H9 (cell line): ENCODE measurements around the gene CYP1A1. TPM values are rescaled to one million over a fixed set of nuclear protein-coding genes. Genes with fewer than 3 reads are reported as not detected.

Experiments used
- DNase-seq: peaks from one replicate; pipeline ENCODE4 v3.0.0-alpha.2; 2017
- H2AFZ ChIP-seq: one replicate; pipeline ENCODE4 v1.6.1; 2013; ENCODE audit warnings: mild to moderate bottlenecking, low read length, control low read depth, moderate library complexity
- H2AK5ac ChIP-seq: 2 replicates; pipeline ENCODE4 v1.6.1; 2013; ENCODE audit warnings: low read length, control low read depth, mixed read lengths; ENCODE audit not compliant: insufficient read length
- H2BK120ac ChIP-seq: one replicate; pipeline ENCODE4 v1.6.1; 2013; ENCODE audit warnings: low read depth, mild to moderate bottlenecking, low read length, control low read depth, inconsistent platforms; ENCODE audit not compliant: poor library complexity, severe bottlenecking
- H2BK12ac ChIP-seq: 2 replicates; pipeline ENCODE4 v1.6.1; 2013; ENCODE audit warnings: low read length, control low read depth, mixed read lengths, low read depth; ENCODE audit not compliant: insufficient read length
- H2BK15ac ChIP-seq: 2 replicates; pipeline ENCODE4 v1.6.1; 2013; ENCODE audit warnings: low read depth, low read length, control low read depth
- H2BK20ac ChIP-seq: one replicate; pipeline ENCODE4 v1.6.1; 2013; ENCODE audit warnings: low read depth, mild to moderate bottlenecking, low read length, control low read depth, inconsistent platforms; ENCODE audit not compliant: poor library complexity, severe bottlenecking
- H2BK5ac ChIP-seq: 2 replicates; pipeline ENCODE4 v1.6.1; 2013; ENCODE audit warnings: low read length, control low read depth, mixed read lengths; ENCODE audit not compliant: insufficient read length
- H3K14ac ChIP-seq: 2 replicates; pipeline ENCODE4 v1.6.1; 2013; ENCODE audit warnings: low read length, control low read depth; ENCODE audit not compliant: insufficient read depth
- H3K18ac ChIP-seq: 2 replicates; pipeline ENCODE4 v1.6.1; 2013; ENCODE audit warnings: low read depth, mild to moderate bottlenecking, mixed read lengths, low read length, control low read depth; ENCODE audit not compliant: insufficient read length
- H3K23ac ChIP-seq: 2 replicates; pipeline ENCODE4 v1.6.1; 2013; ENCODE audit warnings: low read length, control low read depth, mixed read lengths, low read depth; ENCODE audit not compliant: insufficient read length
- H3K23me2 ChIP-seq: 2 replicates; pipeline ENCODE4 v1.6.1; 2013; ENCODE audit warnings: low read depth, mild to moderate bottlenecking, mixed read lengths, low read length, control low read depth; ENCODE audit not compliant: insufficient read length, poor library complexity, severe bottlenecking
- H3K27ac ChIP-seq: 2 replicates; pipeline ENCODE4 v1.5.1; 2013; ENCODE audit warnings: low read length, control low read depth, mixed read lengths, low read depth; ENCODE audit not compliant: insufficient read length
- H3K27me3 ChIP-seq: 2 replicates; pipeline ENCODE4 v1.6.1; 2013; ENCODE audit warnings: low read length, control low read depth, inconsistent platforms; ENCODE audit not compliant: insufficient read depth
- H3K4ac ChIP-seq: 2 replicates; pipeline ENCODE4 v1.6.1; 2013; ENCODE audit warnings: low read depth, mild to moderate bottlenecking, control low read depth, inconsistent platforms, low read length, moderate library complexity
- H3K4me1 ChIP-seq: 2 replicates; pipeline ENCODE4 v1.6.1; 2013; ENCODE audit warnings: low read length, control low read depth, inconsistent platforms; ENCODE audit not compliant: insufficient read depth
- H3K4me2 ChIP-seq: 2 replicates; pipeline ENCODE4 v1.6.1; 2013; ENCODE audit warnings: low read length, control low read depth, mixed read lengths; ENCODE audit not compliant: insufficient read length, insufficient read depth
- H3K56ac ChIP-seq: 2 replicates; pipeline ENCODE4 v1.6.1; 2013; ENCODE audit warnings: low read depth, mild to moderate bottlenecking, mixed read lengths, low read length, control low read depth; ENCODE audit not compliant: insufficient read length
- H3K79me1 ChIP-seq: 2 replicates; pipeline ENCODE4 v1.6.1; 2013; ENCODE audit warnings: low read depth, mild to moderate bottlenecking, moderate library complexity, low read length, control low read depth, inconsistent platforms; ENCODE audit not compliant: insufficient read depth, poor library complexity, severe bottlenecking
- H3K79me2 ChIP-seq: 2 replicates; pipeline ENCODE4 v1.6.1; 2013; ENCODE audit warnings: low read length, control low read depth, inconsistent platforms; ENCODE audit not compliant: insufficient read depth
- H3K9ac ChIP-seq: 2 replicates; pipeline ENCODE4 v1.6.1; 2013; ENCODE audit warnings: low read length, control low read depth, mixed read lengths; ENCODE audit not compliant: insufficient read length; ENCODE audit errors: extremely low read depth
- H3K9me3 ChIP-seq: one replicate; pipeline ENCODE4 v1.6.1; 2013; ENCODE audit warnings: low read depth, low read length, inconsistent platforms; ENCODE audit not compliant: control insufficient read depth
- H3T11ph ChIP-seq: one replicate; pipeline ENCODE4 v1.6.1; 2013; ENCODE audit warnings: mild to moderate bottlenecking, low read length, control low read depth, inconsistent platforms
- H4K20me1 ChIP-seq: one replicate; pipeline ENCODE4 v1.6.1; 2013; ENCODE audit not compliant: control insufficient read depth, insufficient read length, insufficient read depth
- H4K5ac ChIP-seq: 2 replicates; pipeline ENCODE4 v1.6.1; 2013; ENCODE audit warnings: low read depth, mild to moderate bottlenecking, mixed read lengths, low read length, control low read depth; ENCODE audit not compliant: insufficient read length
- H4K8ac ChIP-seq: replicated peaks from 2 replicates; pipeline ENCODE4 v1.6.1; 2013; ENCODE audit warnings: low read length, control low read depth, mixed read lengths, low read depth; ENCODE audit not compliant: insufficient read length
- H4K91ac ChIP-seq: 2 replicates; pipeline ENCODE4 v1.6.1; 2013; ENCODE audit warnings: low read depth, mild to moderate bottlenecking, moderate library complexity, mixed read lengths, low read length, control low read depth; ENCODE audit not compliant: insufficient read length
- H3K27ac Mint-ChIP-seq, 3 experiments: 2 replicates in 2 of 3; 3 replicates in 1 of 3; pipeline ENCODE4 v1.8.0; 2020 to 2021; ENCODE audit warnings: mixed read lengths in 3 of 3, mild to moderate bottlenecking in 1 of 3, moderate library complexity in 1 of 3
- H3K27me3 Mint-ChIP-seq: 2 replicates; pipeline ENCODE4 v1.8.0; 2021; ENCODE audit warnings: low read depth, mild to moderate bottlenecking, moderate library complexity, mixed read lengths
- H3K36me3 Mint-ChIP-seq, 3 experiments: 2 replicates in 2 of 3; 3 replicates in 1 of 3; pipeline ENCODE4 v1.8.0; 2020 to 2021; ENCODE audit warnings: low read depth in 3 of 3, mixed read lengths in 3 of 3; ENCODE audit not compliant: insufficient read depth in 1 of 3
- H3K4me1 Mint-ChIP-seq, 2 experiments: 2 replicates each; pipeline ENCODE4 v1.8.0; 2020; ENCODE audit warnings: mixed read lengths in 2 of 2
- H3K4me3 Mint-ChIP-seq, 2 experiments: 2 replicates in 1 of 2; 3 replicates in 1 of 2; pipeline ENCODE4 v1.8.0; 2020 to 2021; ENCODE audit warnings: mild to moderate bottlenecking in 2 of 2, mixed read lengths in 2 of 2, moderate library complexity in 1 of 2
- H3K9me3 Mint-ChIP-seq, 2 experiments: 2 replicates in 1 of 2; 3 replicates in 1 of 2; pipeline ENCODE4 v1.8.0; 2020; ENCODE audit warnings: mild to moderate bottlenecking in 2 of 2, mixed read lengths in 2 of 2, moderate library complexity in 1 of 2
- CTCF ChIP-seq: fragments of 200-600 bp; sonication (generic); conservative IDR thresholded peaks from 3 replicates; pipeline ENCODE4 v1.8.0; 2021; ENCODE audit warnings: antibody characterized with exemption, mild to moderate bottlenecking
- WGBS: extraction: QIAGEN DNeasy Blood & Tissue Kit; methylation state at CpG from one replicate; pipeline ENCODE4 v1.1.7; 2013; ENCODE audit warnings: missing lambda C conversion rate, low lambda C conversion rate, mixed read lengths; ENCODE audit not compliant: insufficient read length; ENCODE audit errors: extremely low coverage; 5-methylcytosine and 5-hydroxymethylcytosine counted together
- total RNA-seq: library from RNA; stranded (reverse); gene quantifications from 2 replicates; pipeline ENCODE4 v1.2.1, GENCODE V29; 2021

The CYP1A1 gene
- total RNA-seq, 1 experiment from 2014 or later, result 0.33 TPM

GRCh38 chr15:74680456-74680855 lies 44.9 kb downstream of the CYP1A1 start:
- no peak overlapping the region for H2AK5ac ChIP-seq
- H2BK20ac ChIP-seq, result no peak overlapping the region
- no peaks in the 10 kb centered on the region for H3K27me3 Mint-ChIP-seq
- no peak overlapping the region for H3K56ac ChIP-seq
- H2BK12ac ChIP-seq, result no peak overlapping the region
- H3K79me1 ChIP-seq, result peaks cover 13% of the 10 kb centered on the region
- no peaks in the 10 kb centered on the region for H3K23me2 ChIP-seq
- no peak overlapping the region for H3K9ac ChIP-seq
- H2AFZ ChIP-seq, result no peak overlapping the region
- H3K14ac ChIP-seq, result no peak overlapping the region
- H4K5ac ChIP-seq, result no peak overlapping the region
- H2BK15ac ChIP-seq, result no peak overlapping the region
- H4K8ac ChIP-seq, result no peak overlapping the region
- no peaks in the 10 kb centered on the region for H3K27me3 ChIP-seq
- no peaks in the 10 kb centered on the region for H3K9me3 ChIP-seq
- no peak for TF ChIP-seq CTCF
- H3K9me3 Mint-ChIP-seq, result peaks cover 5 to 6% of the 10 kb centered on the region in 2 experiments; a peak in 4 of 5 replicates
- no peak overlapping the region for H3T11ph ChIP-seq
- H2BK120ac ChIP-seq, result no peak overlapping the region
- H3K27ac Mint-ChIP-seq, result no peak overlapping the region
- no peak overlapping the region for H3K18ac ChIP-seq
- DNase-seq, result no peak
- H3K23ac ChIP-seq, result no peak overlapping the region
- peaks cover 9 to 17% (median 13%) of the 10 kb centered on the region in 3 experiments; a peak in 6 of 7 replicates for H3K36me3 Mint-ChIP-seq
- WGBS, result no CpG with 5 or more reads among the region's 2 CpGs
- no peak overlapping the region for H3K4ac ChIP-seq
- H3K4me3 Mint-ChIP-seq, result no peak overlapping the region; a peak in 1 of 5 replicates
- H4K91ac ChIP-seq, result no peak overlapping the region
- H3K79me2 ChIP-seq, result peaks cover 2% of the 10 kb centered on the region; the same call in 1 of the 2 replicates
- no peak overlapping the region for H2BK5ac ChIP-seq
- no peak overlapping the region for H3K27ac ChIP-seq
- no peaks in the 10 kb centered on the region for H4K20me1 ChIP-seq
- H3K4me1 Mint-ChIP-seq, result no peaks in the 10 kb centered on the region
- H3K4me1 ChIP-seq, result no peaks in the 10 kb centered on the region
- no peak overlapping the region for H3K4me2 ChIP-seq
